Measurements from ENCODE around the gene GIMAP6.
"Not testable (repeated sequence)": the region's sequence is repeated elsewhere in the genome, so short reads cannot be mapped to it uniquely, and the experiment has no call there.

GIMAP6 gene

GRCh38 chr7:150671798-150672585, 39.8 kb upstream of the GIMAP6 start:
- H3K27ac ChIP-seq (ENCODE audit: insufficient read depth in 1 of 2, low read depth in 1 of 2, low read length in 2 of 2, poor library complexity in 1 of 2, severe bottlenecking in 2 of 2); H3K36me3 ChIP-seq (ENCODE audit: control insufficient read depth in 4 of 4, insufficient read depth in 4 of 4, low read length in 3 of 4); POLR2A ChIA-PET; H3K9me3 ChIP-seq (ENCODE audit: control extremely low read depth in 1 of 5, control insufficient read depth in 4 of 5, insufficient read depth in 2 of 5, low read depth in 1 of 5, low read length in 4 of 5); H3K27me3 ChIP-seq (replicated peaks in 2 of 5; ENCODE audit: control insufficient read depth in 4 of 5, insufficient read depth in 5 of 5, low read length in 4 of 5); DNase-seq; H3K4me3 ChIP-seq (ENCODE audit: control insufficient read depth in 1 of 7, extremely low read depth in 1 of 7, insufficient read depth in 4 of 7, low read depth in 2 of 7, low read length in 6 of 7): not testable (repeated sequence)
- WGBS (ENCODE audit: insufficient coverage), result 97% methylated on average over 4 of the region's 7 CpGs
- CTCF ChIA-PET, result interaction anchor here (1.3 kb wide), 1 partner anchor 85 kb away, joined by 3 read pairs; no protein-coding TSS in a partner anchor
- H3K4me1 ChIP-seq (ENCODE audit: control extremely low read depth in 1 of 4, control insufficient read depth in 4 of 4, insufficient read depth in 4 of 4, low read length in 3 of 4), result peaks cover 10 to 37% (median 29%) of the 10 kb centered on the region in 4 experiments

GRCh38 chr7:150668977-150669376, 36.8 kb upstream of the GIMAP6 start:
- Histone ChIP-seq H3K4me1 (ENCODE audit: control extremely low read depth in 1 of 4, control insufficient read depth in 4 of 4, insufficient read depth in 4 of 4, low read length in 3 of 4) (peaks cover 7 to 44% (median 42%) of the 10 kb centered on the region in 4 experiments), H3K27me3 (replicated peaks in 2 of 5; ENCODE audit: control insufficient read depth in 4 of 5, insufficient read depth in 5 of 5, low read length in 4 of 5) (no peaks in the 10 kb centered on the region), H3K9me3 (ENCODE audit: control extremely low read depth in 1 of 5, control insufficient read depth in 4 of 5, insufficient read depth in 2 of 5, low read depth in 1 of 5, low read length in 4 of 5) (peaks cover 0 to 3% (median 0%) of the 10 kb centered on the region in 5 experiments), H3K27ac (ENCODE audit: insufficient read depth in 1 of 2, low read depth in 1 of 2, low read length in 2 of 2, poor library complexity in 1 of 2, severe bottlenecking in 2 of 2) (peak overlapping the region; percentile 30 to 41), H3K36me3 (ENCODE audit: control insufficient read depth in 4 of 4, insufficient read depth in 4 of 4, low read length in 3 of 4) (no peaks in the 10 kb centered on the region), H3K4me3 (ENCODE audit: control insufficient read depth in 1 of 7, extremely low read depth in 1 of 7, insufficient read depth in 4 of 7, low read depth in 2 of 7, low read length in 6 of 7) (peak overlapping the region in 1 of 7 experiments; percentile 11)
- ChIA-PET CTCF (no interaction called here), POLR2A (interaction anchor here (0.7 kb wide), 1 partner anchor 223 kb away, joined by 5 read pairs; no protein-coding TSS in a partner anchor)
- DNase-seq, result no peak

- DNase-seq, result peak; percentile 19 to 82 (median 74)
- Histone ChIP-seq H3K36me3 (ENCODE audit: control insufficient read depth in 4 of 4, insufficient read depth in 4 of 4, low read length in 3 of 4) (no peaks in the 10 kb centered on the region), H3K27me3 (replicated peaks in 2 of 5; ENCODE audit: control insufficient read depth in 4 of 5, insufficient read depth in 5 of 5, low read length in 4 of 5) (no peaks in the 10 kb centered on the region), H3K4me1 (ENCODE audit: control extremely low read depth in 1 of 4, control insufficient read depth in 4 of 4, insufficient read depth in 4 of 4, low read length in 3 of 4) (peaks cover 10 to 49% (median 46%) of the 10 kb centered on the region in 4 experiments), H3K27ac (ENCODE audit: insufficient read depth in 1 of 2, low read depth in 1 of 2, low read length in 2 of 2, poor library complexity in 1 of 2, severe bottlenecking in 2 of 2) (peak overlapping the region; percentile 30 to 41), H3K9me3 (ENCODE audit: control extremely low read depth in 1 of 5, control insufficient read depth in 4 of 5, insufficient read depth in 2 of 5, low read depth in 1 of 5, low read length in 4 of 5) (peaks cover 0 to 3% (median 0%) of the 10 kb centered on the region in 5 experiments), H3K4me3 (ENCODE audit: control insufficient read depth in 1 of 7, extremely low read depth in 1 of 7, insufficient read depth in 4 of 7, low read depth in 2 of 7, low read length in 6 of 7) (peak overlapping the region in 1 of 7 experiments; percentile 11)
- WGBS (ENCODE audit: insufficient coverage), result no CpG with 5 or more reads among the region's 1 CpG
- POLR2A ChIA-PET, result no interaction called here
- CTCF ChIA-PET, result interaction anchor here (0.7 kb wide), 1 partner anchor 47 kb away, joined by 3 read pairs; no protein-coding TSS in a partner anchor
Observed at GRCh38 chr7:150668472-150668911, 36.3 kb upstream of the GIMAP6 start.

GRCh38 chr7:150666412-150666811, 34.2 kb upstream of the GIMAP6 start:
- Histone ChIP-seq H3K27me3 (replicated peaks in 2 of 5; ENCODE audit: control insufficient read depth in 4 of 5, insufficient read depth in 5 of 5, low read length in 4 of 5) (no peaks in the 10 kb centered on the region), H3K4me3 (ENCODE audit: control insufficient read depth in 1 of 7, extremely low read depth in 1 of 7, insufficient read depth in 4 of 7, low read depth in 2 of 7, low read length in 6 of 7) (peak overlapping the region in 1 of 7 experiments; percentile 3), H3K27ac (ENCODE audit: insufficient read depth in 1 of 2, low read depth in 1 of 2, low read length in 2 of 2, poor library complexity in 1 of 2, severe bottlenecking in 2 of 2) (no peak overlapping the region), H3K36me3 (ENCODE audit: control insufficient read depth in 4 of 4, insufficient read depth in 4 of 4, low read length in 3 of 4) (no peaks in the 10 kb centered on the region), H3K9me3 (ENCODE audit: control extremely low read depth in 1 of 5, control insufficient read depth in 4 of 5, insufficient read depth in 2 of 5, low read depth in 1 of 5, low read length in 4 of 5) (peaks cover 0 to 3% (median 0%) of the 10 kb centered on the region in 5 experiments), H3K4me1 (ENCODE audit: control extremely low read depth in 1 of 4, control insufficient read depth in 4 of 4, insufficient read depth in 4 of 4, low read length in 3 of 4) (peaks cover 18 to 64% (median 55%) of the 10 kb centered on the region in 4 experiments)
- DNase-seq, result no peak
- ChIA-PET POLR2A (no interaction called here), CTCF (interaction anchor here (1.1 to 1.2 kb wide), 2 partner anchors 18 to 218 kb away, joined by 3 to 4 read pairs; no protein-coding TSS in a partner anchor)

- Histone ChIP-seq H3K36me3 (ENCODE audit: control insufficient read depth in 4 of 4, insufficient read depth in 4 of 4, low read length in 3 of 4) (no peaks in the 10 kb centered on the region), H3K4me3 (ENCODE audit: control insufficient read depth in 1 of 7, extremely low read depth in 1 of 7, insufficient read depth in 4 of 7, low read depth in 2 of 7, low read length in 6 of 7) (no peak overlapping the region), H3K4me1 (ENCODE audit: control extremely low read depth in 1 of 4, control insufficient read depth in 4 of 4, insufficient read depth in 4 of 4, low read length in 3 of 4) (peaks cover 18 to 64% (median 57%) of the 10 kb centered on the region in 4 experiments), H3K9me3 (ENCODE audit: control extremely low read depth in 1 of 5, control insufficient read depth in 4 of 5, insufficient read depth in 2 of 5, low read depth in 1 of 5, low read length in 4 of 5) (peaks cover 0 to 3% (median 0%) of the 10 kb centered on the region in 5 experiments), H3K27ac (ENCODE audit: insufficient read depth in 1 of 2, low read depth in 1 of 2, low read length in 2 of 2, poor library complexity in 1 of 2, severe bottlenecking in 2 of 2) (no peak overlapping the region), H3K27me3 (replicated peaks in 2 of 5; ENCODE audit: control insufficient read depth in 4 of 5, insufficient read depth in 5 of 5, low read length in 4 of 5) (no peaks in the 10 kb centered on the region)
- CTCF ChIA-PET, result no interaction called here
- POLR2A ChIA-PET, result no interaction called here
- 100% methylated on average over 2 of the region's 2 CpGs for WGBS (ENCODE audit: insufficient coverage)
- DNase-seq, result peak in 2 of 3 donors; percentile 46 to 60
Observed at GRCh38 chr7:150665896-150666295, 33.7 kb upstream of the GIMAP6 start.

GRCh38 chr7:150665089-150665748, 33.0 kb upstream of the GIMAP6 start:
- POLR2A ChIA-PET, result no interaction called here

More at GRCh38 chr7:150665089-150665748, 33.0 kb upstream of the GIMAP6 start:
- H3K4me3 ChIP-seq (ENCODE audit: control insufficient read depth in 1 of 7, extremely low read depth in 1 of 7, insufficient read depth in 4 of 7, low read depth in 2 of 7, low read length in 6 of 7), result no peak overlapping the region
- CTCF ChIA-PET, result no interaction called here
- peak in 2 of 3 donors; percentile 36 to 53 for DNase-seq
- WGBS (ENCODE audit: insufficient coverage), result 100% methylated on average over 5 of the region's 9 CpGs
- no peaks in the 10 kb centered on the region for H3K27me3 ChIP-seq (replicated peaks in 2 of 5; ENCODE audit: control insufficient read depth in 4 of 5, insufficient read depth in 5 of 5, low read length in 4 of 5)
- H3K9me3 ChIP-seq (ENCODE audit: control extremely low read depth in 1 of 5, control insufficient read depth in 4 of 5, insufficient read depth in 2 of 5, low read depth in 1 of 5, low read length in 4 of 5), result peaks cover 0 to 3% (median 0%) of the 10 kb centered on the region in 5 experiments
- H3K4me1 ChIP-seq (ENCODE audit: control extremely low read depth in 1 of 4, control insufficient read depth in 4 of 4, insufficient read depth in 4 of 4, low read length in 3 of 4), result peaks cover 18 to 64% (median 57%) of the 10 kb centered on the region in 4 experiments
- H3K27ac ChIP-seq (ENCODE audit: insufficient read depth in 1 of 2, low read depth in 1 of 2, low read length in 2 of 2, poor library complexity in 1 of 2, severe bottlenecking in 2 of 2), result no peak overlapping the region
- no peaks in the 10 kb centered on the region for H3K36me3 ChIP-seq (ENCODE audit: control insufficient read depth in 4 of 4, insufficient read depth in 4 of 4, low read length in 3 of 4)
